Cortex of kidney (tissue), 1 donor: ENCODE measurements around the gene TAF10.

Source experiments
- DNase-seq: peaks from one replicate; lab custom pipeline; 2025; lab: John Stamatoyannopoulos, UW

TAF10 gene

DNA sequence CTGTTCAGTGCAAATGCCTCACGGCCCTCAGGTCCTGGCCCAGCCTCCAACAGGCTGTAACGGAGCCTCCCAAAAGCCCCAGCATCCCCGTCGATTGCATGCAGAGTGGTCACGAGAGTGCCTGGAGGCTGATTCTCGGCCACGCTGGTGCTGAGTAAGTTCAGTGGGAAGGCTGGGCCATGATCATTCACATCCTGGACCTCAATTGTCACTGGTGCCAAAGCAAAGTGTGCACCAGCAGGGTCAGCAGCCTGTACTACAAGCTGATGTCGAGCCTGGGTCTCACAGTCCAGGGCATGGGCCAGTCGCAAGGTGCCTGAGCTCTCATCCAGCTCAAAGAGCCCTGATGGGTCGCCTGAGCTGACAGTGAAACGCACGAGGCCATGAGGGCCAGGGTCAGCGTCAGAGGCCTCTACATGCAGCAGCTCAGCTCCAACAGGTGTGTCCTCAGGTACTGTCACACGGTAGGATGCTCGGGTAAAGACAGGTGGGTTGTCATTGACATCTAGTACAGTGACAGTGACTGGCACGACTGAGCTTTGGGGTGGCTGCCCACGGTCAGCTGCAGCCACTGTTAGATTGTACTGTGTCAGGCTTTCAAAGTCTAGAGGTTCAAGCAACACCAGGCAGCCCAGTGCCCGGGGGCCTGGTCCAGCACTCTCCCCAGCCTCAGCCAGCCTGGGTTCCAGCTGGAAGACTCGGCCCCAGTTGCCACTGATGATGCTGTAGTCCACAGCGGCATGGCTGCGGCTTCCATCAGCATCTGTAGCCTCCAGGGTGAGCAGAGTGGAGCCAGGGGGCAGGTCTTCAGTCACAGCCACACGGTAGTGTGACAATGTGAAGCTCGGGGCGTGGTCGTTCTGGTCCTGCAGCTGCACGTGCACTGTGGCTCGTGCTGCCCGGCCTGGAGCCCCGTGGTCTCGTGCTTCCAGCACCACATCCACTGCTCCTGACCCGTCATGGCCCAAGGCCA is 11.7 kb upstream of the TAF10 start:
- DNase-seq, result no peak

GRCh38 chr11:6622261-6623171 is 10.5 kb upstream of the TAF10 start:
- DNase-seq, result no peak

DNA sequence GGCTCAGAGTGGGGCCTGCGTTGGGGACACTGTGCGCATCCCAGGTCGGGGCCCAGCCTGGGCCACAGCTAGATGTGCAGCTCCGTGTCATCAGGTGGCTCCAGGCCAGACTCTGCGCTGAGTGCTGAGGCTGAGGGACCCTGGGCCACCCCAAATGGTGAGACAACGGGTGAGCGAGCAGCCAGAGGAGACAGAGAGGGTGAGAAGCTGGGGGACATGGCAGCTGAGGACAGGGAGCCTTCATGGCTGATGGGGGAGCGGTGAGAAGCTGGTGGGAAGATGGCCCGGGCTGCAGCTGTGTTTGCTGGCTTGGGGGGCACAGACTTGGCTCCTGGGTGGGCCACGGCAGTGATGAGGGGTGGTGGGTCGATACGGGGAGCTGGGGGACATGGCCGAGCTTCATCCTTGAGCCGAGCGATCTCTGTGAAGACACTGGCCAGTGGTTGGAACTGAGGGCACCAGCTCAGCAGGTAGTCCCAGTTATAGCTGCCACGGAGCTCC is 9.7 kb upstream of the TAF10 start:
- no peak for DNase-seq

DNA sequence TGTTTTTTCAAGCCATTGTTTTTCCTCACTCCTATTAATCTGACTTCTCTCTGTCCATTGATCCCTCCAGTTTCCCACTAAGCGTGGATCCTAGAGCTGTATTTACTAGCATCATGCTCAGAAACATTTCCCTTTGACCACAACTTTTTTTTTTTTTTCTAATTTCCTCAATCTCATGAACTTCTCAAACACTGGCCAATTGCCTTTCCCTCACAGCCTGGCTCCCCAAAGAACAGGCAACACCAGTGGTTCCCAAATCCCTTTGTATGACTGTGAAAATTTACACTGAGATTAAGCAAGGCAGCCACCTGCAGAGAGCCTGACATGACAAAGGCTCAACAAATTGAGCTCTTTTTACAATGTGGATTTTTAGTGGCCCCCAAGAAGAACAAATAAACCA is 8.6 kb upstream of the TAF10 start:
- no peak for DNase-seq

DNA sequence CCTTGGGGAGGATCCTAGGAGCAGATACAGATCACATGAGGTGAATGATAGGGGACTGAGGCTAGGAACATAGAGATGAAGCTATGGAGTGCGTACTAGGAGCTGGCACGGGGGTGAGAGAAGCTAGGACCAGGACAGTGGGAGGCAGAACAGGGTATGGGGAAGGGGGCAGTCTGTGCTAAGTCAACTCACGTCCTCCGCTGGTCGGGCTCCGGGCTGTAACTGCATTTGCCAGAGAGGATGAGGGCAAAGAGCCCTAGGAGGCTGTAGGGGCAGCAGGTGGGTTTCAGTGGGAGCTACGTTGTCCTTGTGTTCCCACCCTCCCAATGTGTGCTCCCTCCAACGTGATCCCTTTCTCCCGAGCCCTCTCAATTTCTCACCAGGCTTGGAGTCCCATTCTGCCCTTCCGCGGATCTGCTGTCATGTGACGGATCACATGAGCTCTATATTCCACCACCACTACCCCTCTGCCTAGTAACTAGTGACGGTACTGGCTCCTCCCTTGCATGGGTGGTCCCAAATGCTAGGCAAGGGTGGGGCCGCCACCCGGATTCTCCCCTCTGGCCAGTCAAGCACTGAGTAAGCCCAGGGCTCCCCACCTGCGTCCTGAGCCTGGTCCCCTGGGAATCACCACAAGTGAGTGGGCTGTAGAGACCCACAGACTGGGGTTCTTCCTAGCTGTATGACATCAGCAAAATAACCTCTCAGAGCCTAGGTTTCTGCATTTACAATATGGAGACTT is 7.2 kb upstream of the TAF10 start, which contains the start of gene TPP1:
Gene TPP1, minus strand, starts transcription at position 419 of the 742 bp plus-strand sequence. Its CDS starts 22 bp downstream, at position 397.
- DNase-seq, result no peak

DNA sequence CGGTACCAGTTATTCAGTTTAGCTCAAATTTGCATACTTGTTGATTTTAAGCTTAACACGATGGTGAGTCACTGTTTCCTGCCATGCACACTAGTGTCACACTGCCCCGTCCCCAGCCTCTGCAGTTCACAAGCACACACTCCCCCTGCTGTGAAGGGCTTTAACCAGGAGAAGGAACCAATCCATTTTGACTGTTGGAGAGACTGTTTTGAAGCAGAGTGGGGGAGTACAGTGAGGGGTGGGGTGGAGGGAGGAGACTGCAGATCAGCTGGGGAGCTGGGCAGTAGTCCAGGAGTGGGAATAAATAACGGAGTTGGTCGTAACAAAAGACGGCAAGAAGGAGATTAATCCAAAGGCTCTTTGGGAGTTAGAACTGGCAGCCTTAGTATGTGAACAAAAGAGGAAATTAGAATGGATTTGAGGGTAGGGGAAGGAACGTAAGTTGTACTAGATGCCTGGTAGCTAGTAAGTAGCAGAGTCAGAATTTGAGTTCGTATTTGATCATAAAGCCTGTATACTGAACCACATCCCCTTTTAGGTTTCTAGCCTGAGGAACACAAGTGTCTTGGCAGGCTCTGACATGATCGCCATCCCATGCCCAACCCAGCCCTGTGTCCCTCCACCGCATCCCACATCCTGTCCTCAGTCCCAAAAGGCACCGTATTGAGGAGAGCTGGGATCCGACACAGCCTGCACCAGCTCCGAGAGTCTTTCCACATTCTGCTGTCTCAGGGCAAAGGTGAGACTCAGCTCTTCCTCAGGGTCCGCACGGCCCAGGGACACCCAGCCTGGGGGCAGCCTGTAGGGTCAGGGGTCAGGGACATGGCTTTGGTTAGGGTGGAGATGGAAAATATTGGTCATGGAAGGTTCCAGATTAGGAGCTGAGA is 6.3 kb upstream of the TAF10 start:
- DNase-seq, result no peak

DNA sequence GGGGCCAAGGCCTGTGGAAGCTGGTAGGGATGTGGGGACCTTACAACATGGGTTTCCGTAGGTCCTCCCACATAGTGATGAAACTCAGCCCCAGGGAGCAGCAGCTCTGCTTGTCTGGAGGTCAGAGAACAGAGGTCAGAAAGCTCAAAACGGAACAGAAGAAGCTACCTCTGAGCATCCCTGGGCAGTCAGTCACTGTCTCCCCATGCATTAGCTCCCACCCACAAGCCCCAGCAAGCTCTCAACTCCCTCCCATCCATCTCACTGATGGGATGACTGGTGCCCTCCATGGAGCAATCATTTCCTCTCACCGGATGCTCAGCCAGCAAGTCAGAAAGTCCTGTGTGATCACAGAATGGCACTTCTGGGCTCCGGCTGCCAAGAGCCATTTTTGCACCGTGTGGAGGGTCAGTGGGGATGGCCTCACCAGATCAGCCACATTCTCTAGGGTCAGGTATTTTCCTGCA is 5.3 kb upstream of the TAF10 start:
- DNase-seq, result no peak

DNA sequence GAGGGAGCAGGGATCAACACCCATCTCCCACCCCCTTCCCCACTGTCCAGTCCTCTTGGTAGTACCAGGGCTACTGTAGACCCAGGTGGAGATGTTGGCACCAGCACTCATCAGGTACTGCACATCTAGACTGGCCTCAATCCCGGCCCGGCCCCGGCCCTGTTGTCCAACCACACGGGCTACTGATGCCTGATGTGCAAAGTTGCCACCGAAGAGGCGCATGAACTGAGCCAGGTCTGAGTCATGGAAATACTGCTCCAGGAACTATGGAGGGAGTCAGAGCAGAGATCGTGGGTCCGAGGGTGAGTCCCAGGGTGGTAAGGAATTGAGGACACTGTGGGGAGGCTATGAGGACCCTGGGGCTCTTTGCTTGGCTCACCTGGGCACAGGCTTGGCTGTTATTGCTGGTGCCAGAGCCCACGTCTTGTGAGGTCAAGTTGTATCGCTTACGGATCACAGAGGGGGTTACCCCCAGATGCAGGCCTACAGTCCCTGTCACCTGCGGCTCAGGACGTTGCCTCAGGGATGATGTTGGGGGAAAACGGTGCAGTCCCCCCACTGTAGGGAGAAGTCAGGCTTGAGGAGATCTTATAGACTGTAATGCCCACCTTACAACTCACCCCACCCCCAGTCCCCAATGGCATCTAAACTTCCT is 4.7 kb upstream of the TAF10 start:
- DNase-seq, result no peak

DNA sequence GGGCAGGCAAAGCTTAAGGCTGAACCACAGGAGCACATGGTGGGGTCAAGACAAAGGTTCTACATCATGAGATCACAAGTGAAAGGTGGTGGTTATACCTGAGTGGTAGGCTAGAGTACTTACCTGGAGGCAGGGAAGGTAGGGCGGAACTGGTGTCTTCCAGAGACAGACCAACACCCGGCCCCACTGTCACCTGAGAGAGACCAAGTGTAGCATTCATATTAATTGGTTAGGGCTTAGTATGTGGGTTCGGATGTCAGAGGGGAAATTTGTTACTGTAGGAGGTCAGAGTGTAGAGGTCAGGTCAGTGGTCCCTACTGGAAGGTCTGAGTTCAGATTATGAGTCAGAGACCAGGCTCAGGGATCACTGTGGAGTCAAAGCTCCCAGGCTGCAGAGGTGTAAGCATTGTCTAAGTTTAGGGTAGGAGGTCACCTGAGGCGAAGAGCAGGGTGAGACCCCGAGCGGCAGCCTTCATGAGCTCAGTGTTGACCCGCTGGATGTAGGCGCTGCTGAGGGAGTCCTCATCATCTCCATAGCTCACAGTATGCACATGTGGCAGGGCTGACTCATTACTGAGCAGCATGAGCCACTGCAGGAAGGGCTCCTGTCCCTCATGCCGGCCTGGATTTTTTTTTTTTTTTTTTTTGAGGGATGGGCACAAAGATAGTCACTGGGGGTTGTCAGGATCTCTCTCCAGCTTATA is 4.0 kb upstream of the TAF10 start:
- no peak for DNase-seq

DNA sequence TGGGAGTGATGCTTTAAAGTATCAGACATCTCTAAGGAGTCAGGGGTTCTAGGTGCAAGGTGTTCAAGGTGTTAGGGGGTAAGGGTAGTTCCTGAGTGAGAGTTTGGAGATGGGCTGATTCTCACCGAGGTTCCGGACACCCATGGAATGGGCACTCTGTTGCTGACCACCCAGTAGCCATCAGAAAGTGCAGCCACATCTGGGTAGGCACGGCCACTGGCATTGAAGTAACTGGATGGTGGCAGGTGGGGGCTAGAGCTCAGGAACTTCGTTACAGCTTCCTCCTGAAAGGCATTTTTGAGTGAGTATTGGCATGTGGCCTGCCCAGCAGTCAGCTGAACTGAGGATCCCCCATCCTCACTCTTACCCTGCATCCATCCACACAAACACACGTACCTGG is 3.0 kb upstream of the TAF10 start:
- no peak for DNase-seq

GRCh38 chr11:6614446-6614845 is 2.4 kb upstream of the TAF10 start:
- DNase-seq, result no peak

GRCh38 chr11:6613496-6613895 is 1.5 kb upstream of the TAF10 start:
- DNase-seq, result no peak

DNA sequence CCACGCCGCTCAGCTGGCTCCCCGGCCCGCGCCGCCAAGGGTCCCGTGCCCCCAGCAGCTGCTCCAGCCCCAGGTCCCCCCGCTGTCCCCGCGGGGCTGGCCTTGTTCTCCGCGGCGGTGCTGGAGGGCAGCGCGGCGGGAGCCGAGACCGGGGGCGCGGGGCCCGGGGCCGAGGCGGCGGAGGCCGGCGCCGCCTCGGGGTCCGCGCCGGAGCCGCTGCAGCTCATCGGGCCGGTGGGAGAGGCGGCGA is 128 bp downstream of the TAF10 start:
- no peak for DNase-seq

DNA sequence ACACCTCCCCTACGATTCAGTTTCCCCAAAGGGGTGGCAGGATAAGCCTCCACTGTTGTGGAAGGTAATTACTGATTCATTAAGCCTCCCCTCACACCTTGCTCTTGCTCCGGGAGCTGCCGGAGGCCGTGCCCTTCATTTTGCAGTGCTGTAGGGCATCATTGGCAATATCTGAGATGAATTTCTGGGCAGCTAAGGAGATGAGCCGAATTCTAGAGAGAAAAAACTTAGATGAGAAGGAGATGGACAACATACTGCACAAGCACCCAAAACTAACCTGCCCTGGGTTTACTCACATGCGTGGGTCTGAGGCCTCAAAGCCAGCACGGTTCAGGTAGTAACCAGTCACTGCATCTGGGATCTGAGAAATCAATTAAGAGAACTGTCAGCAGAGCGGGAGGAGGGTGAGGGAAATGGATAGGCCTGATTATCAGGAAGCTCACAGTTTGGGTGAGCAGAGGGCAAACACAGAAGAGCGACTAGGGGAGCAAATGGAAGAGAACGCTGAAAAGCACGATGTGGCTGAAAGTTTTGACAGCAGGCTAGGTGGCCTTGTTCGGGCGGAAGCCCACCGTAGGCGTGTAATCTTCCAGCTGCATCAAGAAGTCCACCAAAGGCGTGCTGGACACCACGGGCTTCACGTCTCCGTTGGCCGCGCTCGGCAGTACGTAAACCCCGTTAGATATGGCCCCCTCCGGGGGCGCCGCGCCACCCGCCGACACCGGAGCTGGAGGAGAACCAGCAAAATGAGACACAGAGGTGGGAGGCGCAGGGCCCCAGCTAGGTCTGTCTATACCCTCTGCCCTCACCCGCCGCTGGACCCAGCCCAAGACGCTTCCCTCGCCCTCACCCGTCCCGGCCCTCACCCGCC is 689 bp downstream of the TAF10 start:
- DNase-seq, result no peak

DNA sequence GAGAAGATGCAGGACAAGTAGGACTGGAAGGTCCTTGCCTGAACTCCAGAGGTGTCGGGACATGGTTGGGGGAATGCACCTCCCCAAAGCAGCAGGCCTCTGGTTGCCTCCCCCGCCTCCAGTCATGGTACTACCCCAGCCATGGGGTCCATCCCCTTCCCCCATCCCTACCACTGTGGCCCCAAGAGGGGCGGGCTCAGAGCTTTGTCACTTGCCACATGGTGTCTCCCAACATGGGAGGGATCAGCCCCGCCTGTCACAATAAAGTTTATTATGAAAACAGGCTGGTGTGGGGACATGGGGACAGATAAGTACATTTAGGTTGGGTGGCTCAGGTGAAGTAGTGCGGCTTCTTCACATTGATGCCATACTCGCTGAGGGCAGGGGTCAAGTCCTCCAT is 1.4 kb downstream of the TAF10 start:
- DNase-seq, result no peak

DNA sequence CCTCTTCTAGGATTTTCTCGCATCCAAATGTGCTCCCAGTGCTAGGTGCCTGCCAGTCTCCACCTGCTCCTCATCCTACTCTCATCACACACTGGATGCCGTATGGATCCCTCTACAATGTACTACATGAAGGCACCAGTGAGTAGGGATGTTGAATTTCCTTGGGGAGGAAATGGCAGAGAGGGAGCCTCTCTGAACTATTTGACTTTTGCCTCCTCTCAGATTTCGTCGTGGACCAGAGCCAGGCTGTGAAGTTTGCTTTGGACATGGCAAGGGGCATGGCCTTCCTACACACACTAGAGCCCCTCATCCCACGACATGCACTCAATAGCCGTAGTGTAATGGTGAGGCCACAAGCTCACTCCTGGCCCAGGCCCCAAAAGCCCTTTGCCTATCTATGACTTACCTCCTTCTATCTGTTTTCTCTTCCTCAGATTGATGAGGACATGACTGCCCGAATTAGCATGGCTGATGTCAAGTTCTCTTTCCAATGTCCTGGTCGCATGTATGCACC is 2.5 kb downstream of the TAF10 start:
- no peak for DNase-seq

- no peak for DNase-seq
Measured at GRCh38 chr11:6608726-6609501, 3.1 kb downstream of the TAF10 start.

DNA sequence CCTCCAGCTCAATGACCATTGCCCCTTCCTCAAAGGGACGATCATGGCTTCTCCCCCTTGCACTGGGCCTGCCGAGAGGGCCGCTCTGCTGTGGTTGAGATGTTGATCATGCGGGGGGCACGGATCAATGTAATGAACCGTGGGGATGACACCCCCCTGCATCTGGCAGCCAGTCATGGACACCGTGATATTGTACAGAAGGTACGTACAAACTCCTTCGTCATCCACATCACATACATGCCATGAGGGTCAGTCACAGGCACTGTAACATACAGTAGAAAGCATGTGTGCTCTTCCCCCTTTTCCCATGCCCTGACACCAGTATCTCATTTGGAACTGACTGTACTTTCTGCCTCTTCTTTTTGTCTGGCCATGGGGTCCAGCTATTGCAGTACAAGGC is 4.0 kb downstream of the TAF10 start:
- DNase-seq, result no peak
